ENCODE measurements around the gene RAB27A.

Gene RAB27A

DNA sequence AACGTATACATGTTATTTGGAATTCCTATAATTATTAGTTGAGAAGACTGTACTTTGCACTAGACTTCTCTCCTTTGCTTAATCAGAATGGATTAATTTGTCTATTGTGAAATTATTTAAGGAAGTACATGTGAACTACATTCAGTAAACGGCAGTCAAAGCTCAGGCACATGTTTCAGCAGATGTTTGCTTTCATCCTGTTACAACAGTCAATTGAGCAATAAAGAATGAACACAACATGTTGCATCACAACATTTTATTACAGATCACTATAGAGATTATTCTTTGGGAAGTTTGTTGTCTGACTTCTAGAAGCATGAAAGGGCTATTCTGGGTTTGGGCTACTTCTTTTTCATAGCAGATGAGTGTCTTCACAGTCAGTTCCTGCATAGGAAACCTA lies 39.2 kb downstream of the RAB27A start:
- TF ChIP-seq SIN3A (IDR thresholded peaks at IDR 0.05; ENCODE audit: borderline replicate concordance, insufficient read depth, low read length) (no peak), REST (IDR thresholded peaks at IDR 0.05; ENCODE audit: insufficient read depth in 1 of 2, low read depth in 2 of 2, low read length in 2 of 2) (no peak), POLR2AphosphoS5 (IDR thresholded peaks at IDR 0.05; ENCODE audit: low read depth, low read length) (no peak), FOXP2 (optimal IDR thresholded peaks at IDR 0.05; ENCODE audit: borderline replicate concordance, extremely low read depth, extremely low read length, insufficient read depth) (no peak), TAF1 (IDR thresholded peaks at IDR 0.05; ENCODE audit: borderline replicate concordance, insufficient read depth, low read length) (no peak)

DNA sequence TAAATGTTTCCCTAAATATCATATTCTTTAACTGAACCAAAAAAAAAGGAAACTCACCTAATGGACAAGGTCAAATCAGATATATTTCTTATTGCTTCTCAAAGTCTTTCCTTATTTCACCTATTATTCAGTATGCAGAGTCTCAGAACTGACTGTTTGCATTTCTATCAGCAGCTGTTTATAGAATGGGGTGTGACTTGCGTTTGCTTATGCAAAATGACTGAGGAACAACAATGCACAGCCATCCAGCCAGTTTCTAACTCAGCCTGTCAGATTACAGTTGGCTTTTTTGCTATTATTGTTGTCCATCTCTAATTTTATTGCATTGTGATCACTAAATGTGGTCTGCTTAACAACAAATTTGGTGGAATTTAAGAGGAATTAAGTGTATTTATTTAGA lies 40.7 kb downstream of the RAB27A start:
- no peak for TF ChIP-seq TAF1 (IDR thresholded peaks at IDR 0.05; ENCODE audit: borderline replicate concordance, insufficient read depth, low read length)
- TF ChIP-seq POLR2AphosphoS5 (IDR thresholded peaks at IDR 0.05; ENCODE audit: low read depth, low read length), result no peak
- TF ChIP-seq SIN3A (IDR thresholded peaks at IDR 0.05; ENCODE audit: borderline replicate concordance, insufficient read depth, low read length), result no peak

DNA sequence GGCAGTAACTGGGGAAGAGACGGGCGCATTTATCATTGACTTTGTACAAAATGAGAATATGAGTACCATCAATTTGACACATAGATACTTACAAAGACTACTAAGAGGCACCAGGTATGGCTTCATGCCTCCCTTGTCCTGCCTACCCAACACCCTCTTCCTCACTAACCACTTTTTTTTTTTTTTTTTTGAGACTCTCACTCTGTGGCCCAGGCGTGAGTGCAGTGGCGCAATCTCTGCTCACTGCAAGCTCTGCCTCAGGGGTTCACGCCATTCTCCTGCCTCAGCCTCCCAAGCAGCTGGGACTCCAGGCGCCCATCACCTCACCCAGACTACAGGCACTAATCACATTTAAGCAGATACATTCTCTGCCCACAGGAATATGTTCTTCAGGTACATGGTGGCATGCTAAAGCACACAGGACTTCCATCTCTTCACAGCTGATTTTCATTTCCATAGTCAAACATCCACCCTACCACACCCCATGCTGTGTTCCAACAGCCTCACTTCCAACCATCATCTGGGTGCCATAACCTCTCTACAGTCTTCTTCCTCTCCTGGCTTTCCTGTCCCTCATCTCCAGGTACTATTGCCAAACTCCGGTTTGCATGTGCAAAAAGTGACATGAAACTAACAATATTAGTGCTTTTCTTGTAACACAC lies 41.7 kb downstream of the RAB27A start:
- TF ChIP-seq REST (IDR thresholded peaks at IDR 0.05; ENCODE audit: insufficient read depth in 1 of 2, low read depth in 2 of 2, low read length in 2 of 2), result no peak
- no peak for TF ChIP-seq FOXP2 (optimal IDR thresholded peaks at IDR 0.05; ENCODE audit: borderline replicate concordance, extremely low read depth, extremely low read length, insufficient read depth)
- TF ChIP-seq POLR2AphosphoS5 (IDR thresholded peaks at IDR 0.05; ENCODE audit: low read depth, low read length), result no peak
- TF ChIP-seq SIN3A (IDR thresholded peaks at IDR 0.05; ENCODE audit: borderline replicate concordance, insufficient read depth, low read length), result no peak
- TF ChIP-seq TAF1 (IDR thresholded peaks at IDR 0.05; ENCODE audit: borderline replicate concordance, insufficient read depth, low read length), result no peak

DNA sequence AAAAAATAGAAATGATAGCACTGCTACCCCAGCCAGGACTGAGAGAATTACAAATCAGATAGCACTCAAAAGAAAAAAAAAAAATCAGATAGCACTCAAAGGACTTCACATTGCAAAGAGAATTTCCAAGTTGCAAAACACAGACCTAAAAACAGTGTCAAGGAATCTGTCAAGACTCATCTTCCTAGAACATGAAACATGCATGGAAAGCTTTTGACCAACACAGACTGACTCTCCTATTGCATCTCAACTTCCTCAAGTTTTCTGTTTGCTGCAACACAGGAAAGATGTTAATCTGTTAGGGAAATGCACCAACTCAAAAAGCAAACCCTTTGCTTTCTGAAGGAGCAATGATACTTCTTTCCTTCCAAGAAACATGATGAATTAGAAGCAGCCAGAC lies 42.3 kb downstream of the RAB27A start:
- TF ChIP-seq SIN3A (IDR thresholded peaks at IDR 0.05; ENCODE audit: borderline replicate concordance, insufficient read depth, low read length) (no peak), FOXP2 (optimal IDR thresholded peaks at IDR 0.05; ENCODE audit: borderline replicate concordance, extremely low read depth, extremely low read length, insufficient read depth) (no peak), POLR2AphosphoS5 (IDR thresholded peaks at IDR 0.05; ENCODE audit: low read depth, low read length) (no peak), REST (IDR thresholded peaks at IDR 0.05; ENCODE audit: insufficient read depth in 1 of 2, low read depth in 2 of 2, low read length in 2 of 2) (no peak), TAF1 (IDR thresholded peaks at IDR 0.05; ENCODE audit: borderline replicate concordance, insufficient read depth, low read length) (no peak)

DNA sequence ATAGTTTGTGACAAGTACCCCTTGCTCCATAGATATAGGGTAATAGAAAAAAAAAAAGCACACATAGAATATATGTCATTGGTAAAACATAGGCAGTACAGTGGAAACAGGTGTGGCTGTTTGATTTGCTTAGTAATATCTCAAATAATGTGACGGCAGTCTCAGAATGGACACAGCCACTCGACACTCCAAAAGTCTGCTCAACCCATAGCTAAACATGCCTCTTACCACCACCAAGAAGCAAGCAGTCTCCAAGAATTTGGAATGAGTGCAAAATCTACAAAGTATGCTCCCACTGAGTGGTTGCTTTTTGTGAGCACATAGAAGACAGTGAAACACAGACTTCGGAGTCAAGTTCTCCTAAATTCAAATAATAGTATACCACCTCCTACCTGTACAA lies 43.0 kb downstream of the RAB27A start:
- TF ChIP-seq SIN3A (IDR thresholded peaks at IDR 0.05; ENCODE audit: borderline replicate concordance, insufficient read depth, low read length) (no peak), REST (IDR thresholded peaks at IDR 0.05; ENCODE audit: insufficient read depth in 1 of 2, low read depth in 2 of 2, low read length in 2 of 2) (no peak), POLR2AphosphoS5 (IDR thresholded peaks at IDR 0.05; ENCODE audit: low read depth, low read length) (no peak), TAF1 (IDR thresholded peaks at IDR 0.05; ENCODE audit: borderline replicate concordance, insufficient read depth, low read length) (no peak), FOXP2 (optimal IDR thresholded peaks at IDR 0.05; ENCODE audit: borderline replicate concordance, extremely low read depth, extremely low read length, insufficient read depth) (no peak)

All from PFSK-1 (cell line).